Fibroblast of skin of left quadriceps (primary cell): Measurements from ENCODE around the gene TIMM22.
"Not testable (repeated sequence)": the region's sequence is repeated elsewhere in the genome, so short reads cannot be mapped to it uniquely, and the experiment has no call there.

ENCODE experiments used
- DNase-seq, 2 experiments: peaks; one replicate each; pipeline ENCODE4 v3.0.0-alpha.2; 2013; ENCODE audit warnings: low read depth in 2 of 2

The TIMM22 gene

DNA sequence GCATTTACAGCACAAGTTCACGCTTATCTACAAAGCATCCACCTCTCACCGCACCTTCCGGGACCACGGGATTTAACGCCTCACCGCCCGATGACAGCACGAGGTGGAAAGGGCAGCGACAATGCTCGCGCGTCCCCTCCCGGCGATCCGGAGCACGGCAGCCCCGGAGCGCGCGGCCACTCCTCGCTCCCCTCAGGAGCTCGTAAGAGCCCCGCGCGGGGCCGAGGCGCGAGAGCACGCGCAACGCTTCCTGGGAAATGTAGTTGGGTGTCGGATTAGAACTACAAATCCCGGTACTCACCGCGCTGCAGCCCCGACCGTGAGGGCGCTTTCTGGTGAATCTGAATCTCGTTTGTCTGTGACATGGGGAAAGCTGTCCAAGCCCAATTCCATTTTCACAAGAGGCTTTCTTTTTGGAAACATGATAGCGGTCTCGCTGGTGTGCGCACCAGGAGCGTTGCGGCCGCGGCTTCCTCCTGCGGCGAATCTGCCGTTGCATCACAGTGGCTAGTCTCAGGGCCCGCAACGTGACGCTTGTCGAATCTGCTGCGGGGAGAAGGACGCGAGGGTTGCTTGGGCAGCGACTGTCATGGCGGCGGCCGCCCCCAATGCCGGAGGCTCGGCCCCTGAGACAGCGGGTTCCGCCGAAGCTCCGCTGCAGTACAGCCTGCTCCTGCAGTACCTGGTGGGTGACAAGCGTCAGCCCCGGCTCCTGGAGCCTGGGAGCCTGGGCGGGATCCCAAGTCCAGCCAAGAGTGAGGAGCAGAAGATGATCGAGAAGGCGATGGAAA lies at the start of gene TIMM22:
TIMM22 (plus strand) TSS at position 576 of the 791 bp plus-strand sequence; CDS start at position 590, 14 bp downstream.
- DNase-seq = peak; percentile 96 to 97

DNA sequence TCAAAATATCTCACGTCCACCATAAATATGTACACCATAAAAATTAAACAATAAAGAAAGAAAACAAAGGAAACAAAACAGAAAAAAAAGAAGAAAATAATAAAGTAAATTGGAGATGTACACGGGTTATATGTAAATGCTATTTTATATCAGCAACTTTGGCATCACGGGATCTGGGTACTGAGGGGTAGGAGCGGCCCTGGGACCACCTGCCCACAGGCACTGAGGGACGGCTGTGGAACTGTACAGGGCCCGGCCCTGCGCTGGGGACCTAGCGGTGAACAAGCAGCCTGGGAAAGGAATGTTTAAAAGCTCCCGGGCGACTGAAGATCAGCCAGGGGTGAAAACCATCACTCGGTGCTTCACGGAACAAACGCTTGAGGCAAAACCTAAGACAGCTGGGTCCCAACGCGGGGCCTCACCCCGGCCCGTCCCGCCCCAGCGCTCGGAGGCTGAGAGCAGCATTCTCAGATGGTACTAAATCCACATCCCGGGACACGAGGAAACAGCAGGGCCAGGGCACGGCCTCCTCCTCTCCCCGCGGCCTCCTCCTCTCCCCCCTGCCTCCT lies 48.6 kb upstream of the TIMM22 start:
- DNase-seq = no peak

DNA sequence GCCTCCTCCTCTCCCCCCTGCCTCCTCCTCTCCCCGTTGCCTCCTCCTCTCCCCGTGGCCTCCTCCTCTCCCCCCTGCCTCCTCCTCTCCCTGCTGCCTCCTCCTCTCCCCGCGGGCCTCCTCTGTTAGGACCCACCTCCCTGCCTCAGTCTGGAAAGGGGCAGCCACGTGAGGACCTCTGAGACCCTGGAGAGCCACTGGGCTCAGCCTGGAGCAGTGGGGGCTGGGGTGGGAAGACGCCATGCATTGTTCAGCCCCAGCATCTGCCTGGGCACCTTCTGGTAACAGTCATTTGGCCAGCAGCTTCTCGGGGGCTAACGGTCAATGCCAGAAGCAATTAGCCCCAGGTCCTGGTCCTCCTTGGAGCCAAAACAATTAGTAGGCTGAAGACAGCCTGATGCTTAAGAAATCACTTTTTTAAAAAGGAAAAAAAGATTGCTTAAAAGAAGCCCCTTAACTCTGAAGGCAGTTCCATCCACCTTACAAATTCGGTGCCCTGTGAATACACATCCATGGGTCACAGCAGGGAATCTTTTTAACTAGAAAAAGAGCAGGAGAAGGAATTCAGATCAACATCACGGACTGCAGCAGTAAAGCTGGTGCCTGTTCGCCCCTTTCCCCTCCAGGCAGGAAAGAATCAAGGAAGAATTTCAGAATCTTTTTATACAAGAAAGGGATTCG lies 47.2 kb upstream of the TIMM22 start:
- DNase-seq = no peak

DNA sequence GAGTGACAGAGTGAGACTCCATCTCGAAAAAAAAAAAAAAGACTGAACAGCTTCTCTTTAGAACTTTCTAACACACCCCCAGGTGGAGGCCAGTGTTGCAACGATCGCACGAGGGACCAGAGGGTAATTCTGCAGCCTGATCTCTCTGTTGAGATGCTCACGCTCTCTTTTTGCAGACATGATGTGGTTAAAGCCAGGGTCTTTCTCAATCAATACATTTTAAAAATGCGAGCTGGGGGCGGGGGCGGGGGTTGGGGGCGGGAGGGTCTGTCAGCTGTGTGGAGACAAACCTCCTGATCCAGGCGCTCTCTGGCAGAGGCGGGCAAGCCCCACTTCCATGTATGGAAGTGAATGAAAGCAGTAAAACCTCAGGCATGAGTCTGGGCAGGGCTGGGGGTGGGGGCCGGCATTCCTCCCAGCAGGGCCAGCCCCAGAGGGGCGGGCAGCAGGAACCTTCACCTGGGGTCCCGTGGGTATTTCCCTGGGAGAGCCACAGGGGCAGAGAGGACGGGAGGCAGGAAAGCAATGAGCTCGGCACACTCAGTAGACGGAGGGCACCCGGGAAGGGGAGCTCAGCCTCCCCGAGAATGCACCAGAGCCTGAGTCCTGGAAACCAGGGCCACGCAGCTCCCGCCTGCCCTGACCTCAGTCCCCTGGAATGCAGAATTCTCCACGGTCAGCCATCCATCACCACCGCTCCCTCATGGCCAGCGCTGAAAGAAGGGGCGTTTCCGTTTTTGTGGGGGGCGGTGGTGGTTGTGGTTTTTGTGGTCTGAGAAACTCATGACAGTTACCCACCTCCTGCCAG lies 45.4 kb upstream of the TIMM22 start:
- DNase-seq = peak; percentile 86 to 87

DNA sequence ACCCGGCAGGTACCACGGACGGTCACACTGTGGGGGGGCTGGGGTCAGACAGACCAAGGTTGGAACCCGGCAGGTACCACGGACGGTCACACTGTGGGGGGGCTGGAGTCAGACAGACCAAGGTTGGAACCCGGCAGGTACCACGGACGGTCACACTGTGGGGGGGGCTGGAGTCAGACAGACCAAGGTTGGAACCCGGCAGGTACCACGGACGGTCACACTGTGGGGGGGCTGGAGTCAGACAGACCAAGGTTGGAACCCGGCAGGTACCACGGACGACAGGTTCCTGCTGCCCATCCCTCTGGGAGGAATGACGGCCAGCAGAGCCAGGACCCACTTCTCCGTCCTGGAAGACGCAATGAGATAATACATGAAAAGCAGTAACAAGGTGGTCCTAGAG lies 44.3 kb upstream of the TIMM22 start:
- not testable (repeated sequence) for DNase-seq

DNA sequence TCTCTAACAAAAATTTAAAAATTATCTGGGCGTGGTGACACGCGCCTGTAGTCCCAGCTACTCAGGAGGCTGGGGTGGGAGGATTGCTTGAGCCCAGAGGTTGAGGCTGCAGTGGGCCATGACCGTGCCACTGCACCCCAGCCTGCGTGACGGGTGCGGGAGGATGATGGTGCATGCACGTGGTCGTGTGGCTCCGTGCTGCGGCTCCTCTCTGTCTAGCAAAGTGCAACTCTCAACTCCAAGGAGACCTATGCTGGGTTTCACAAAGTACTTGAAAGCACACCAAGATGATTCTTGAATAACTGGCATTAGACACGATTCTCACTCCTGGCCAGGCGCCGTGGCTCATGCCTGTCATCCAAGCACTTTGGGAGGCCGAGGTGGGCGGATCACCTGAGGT lies 43.2 kb upstream of the TIMM22 start:
- no peak for DNase-seq

DNA sequence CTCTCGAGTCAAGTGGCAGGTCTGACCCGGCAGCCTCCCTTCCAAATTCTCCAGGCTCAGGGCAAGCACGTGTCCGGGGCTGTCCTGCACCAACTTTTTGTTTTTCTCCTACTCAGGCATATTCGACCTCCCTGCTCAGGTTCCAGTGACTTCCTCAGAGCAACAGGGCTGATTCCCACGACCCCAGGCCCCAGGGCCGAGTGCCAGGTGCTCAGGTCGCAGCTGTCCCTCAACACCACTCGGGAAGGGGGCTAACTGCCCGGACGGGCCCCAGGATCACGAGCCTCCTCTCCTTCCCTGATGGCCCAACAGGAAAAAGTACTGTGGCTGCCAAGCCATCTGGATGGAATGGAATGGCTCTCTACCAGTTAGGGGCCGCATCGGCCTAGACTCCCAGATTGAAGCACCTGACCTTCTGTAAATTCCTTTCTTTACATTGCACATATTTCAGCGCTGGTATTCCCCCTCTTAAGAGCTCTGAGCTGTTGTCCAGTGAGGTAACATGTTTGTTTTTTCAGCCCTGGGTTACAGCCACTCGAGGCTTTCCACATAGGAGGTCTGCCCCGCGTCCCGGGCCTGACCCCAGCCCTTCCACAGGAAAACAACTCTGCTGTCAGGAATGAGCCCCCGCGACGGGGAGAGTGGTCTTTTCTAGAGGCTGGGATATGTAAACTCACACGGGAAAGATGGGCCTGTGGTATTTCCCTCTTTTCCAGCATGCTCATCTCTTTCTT lies 42.3 kb upstream of the TIMM22 start:
- no peak for DNase-seq

DNA sequence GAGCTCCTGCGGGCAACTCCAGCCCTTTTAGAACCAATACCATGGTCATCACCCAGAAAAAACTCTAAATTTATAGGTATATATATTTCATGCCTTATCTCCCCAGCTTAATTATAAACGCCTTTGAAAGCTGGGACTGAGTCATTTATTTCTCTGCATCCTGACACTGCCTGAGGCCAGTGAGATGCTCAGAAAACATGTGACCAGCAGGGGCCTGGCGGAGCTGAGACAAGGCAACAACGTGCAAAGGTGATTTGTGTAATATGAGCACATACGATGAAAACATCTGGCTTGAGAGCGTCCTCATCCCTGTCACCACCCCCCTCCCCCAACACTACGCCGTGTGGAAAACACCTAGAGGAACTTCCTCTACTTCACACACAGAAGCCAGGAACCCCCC lies 40.0 kb upstream of the TIMM22 start:
- no peak for DNase-seq

DNA sequence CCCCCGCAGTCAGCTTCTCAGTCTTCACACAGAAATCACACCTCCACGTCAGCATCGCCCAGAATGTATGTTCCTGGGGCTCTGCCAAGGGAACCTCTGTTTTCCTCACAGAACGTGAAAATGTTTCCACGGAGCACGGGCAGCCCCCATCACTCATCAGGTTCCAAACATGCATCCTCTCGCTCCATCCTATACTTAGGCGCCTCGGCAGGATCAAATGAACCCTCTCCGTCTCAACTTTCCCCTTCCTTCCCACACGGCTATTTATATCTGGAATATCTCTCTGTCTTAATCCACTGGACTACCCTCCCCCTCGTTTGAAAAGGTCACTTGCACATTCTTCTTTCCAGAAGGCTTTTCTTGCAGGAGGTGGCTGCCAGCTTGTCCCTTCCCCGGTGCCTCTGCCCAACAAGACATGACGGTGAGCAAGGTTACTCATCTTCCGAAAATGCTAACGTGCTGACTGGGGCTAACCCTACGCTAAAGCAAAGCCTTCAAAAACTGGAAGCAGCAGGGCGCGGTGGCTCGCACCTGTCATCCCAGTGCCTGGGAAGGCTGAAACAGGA lies 39.0 kb upstream of the TIMM22 start:
- no peak for DNase-seq

DNA sequence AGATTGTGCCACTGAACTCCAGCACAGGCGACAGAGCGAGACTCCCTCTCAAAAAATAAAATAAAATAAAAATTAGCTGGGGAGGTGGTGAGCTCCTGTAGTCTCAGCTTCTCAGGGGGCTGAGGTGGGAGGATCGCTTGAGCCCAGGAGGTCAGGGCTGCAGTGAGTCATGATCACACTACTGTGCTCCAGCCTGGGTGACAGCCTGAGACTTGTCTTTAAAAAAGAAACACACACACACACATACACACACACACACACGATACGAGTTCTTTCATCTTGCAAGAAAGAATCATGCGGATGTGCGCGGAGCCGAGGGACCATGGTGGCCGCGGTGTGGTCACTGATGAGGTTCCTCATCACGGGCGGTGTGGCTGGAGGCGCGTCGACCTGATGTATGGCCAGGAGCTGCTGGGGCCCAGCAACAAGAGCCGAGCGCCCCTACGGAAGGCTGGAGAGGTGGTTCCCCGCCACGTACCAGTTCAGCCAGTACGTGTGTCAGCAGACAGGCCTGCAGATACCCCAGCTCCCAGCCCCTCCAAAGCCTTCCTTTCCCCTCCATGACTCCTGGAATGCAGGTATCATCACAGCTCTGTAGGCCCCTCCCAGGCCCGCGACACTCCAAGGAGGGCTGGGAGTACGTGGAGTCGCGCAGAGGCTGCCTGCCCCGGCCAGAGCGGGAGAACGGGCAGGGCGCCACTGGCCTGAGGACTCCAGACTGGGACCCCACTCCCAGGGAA lies 38.0 kb upstream of the TIMM22 start:
- DNase-seq = no peak

DNA sequence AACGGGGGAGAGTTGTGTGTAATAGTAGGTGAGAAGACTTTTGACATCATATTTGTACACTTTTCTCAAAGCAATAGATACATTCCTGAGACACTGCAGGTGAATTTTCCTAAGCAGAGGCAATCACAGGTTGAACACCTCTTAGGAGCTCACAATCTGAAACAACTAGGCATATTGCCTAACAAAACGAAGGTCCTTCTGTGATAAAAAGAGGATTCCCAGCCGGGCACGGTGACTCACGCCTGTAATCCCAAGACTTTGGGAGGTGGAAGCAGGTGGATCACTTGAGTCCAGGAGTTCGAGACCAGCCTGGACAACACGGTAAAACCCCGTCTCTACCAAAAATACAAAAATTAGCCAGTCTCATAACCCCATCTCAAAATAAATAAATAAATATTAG lies 34.8 kb upstream of the TIMM22 start:
- no peak for DNase-seq

DNA sequence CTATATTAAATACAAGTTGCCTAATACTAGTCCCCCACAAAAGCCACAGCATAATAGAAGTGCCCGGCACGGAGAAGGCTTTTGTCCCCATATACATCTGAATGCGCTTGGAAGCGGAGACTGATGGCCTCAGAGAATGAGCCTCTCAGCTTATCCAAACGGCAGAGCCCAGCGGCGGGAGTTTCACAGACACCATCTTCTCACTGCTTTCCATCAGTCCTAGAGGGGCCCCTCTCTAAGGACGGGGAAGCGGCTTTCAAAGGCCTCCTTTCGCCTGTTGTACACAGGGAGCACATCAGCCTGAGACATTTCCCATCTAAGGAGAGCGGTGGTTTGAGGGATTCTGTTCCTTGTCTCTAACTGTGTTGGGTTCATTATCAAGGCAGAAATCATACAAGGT lies 34.3 kb upstream of the TIMM22 start:
- DNase-seq = no peak

DNA sequence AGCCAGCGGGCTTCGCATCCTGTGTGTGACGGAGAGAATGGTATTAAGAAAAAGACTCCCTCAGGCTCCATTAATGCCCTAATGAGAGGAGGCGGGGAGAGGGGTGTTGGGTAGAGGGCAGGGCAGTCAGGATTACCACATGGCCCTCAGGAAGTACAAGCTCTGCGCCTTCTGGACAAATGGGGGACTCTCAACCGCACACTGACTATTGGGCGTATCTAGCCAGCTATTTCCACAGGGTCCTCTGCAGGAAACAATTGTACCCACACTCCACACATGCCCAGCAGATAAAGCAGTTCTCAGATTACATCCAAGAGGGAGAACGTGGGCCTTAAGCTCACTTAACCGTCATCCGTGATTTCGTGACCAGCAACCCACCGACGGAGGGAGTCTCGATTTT lies 32.1 kb upstream of the TIMM22 start:
- DNase-seq = no peak

DNA sequence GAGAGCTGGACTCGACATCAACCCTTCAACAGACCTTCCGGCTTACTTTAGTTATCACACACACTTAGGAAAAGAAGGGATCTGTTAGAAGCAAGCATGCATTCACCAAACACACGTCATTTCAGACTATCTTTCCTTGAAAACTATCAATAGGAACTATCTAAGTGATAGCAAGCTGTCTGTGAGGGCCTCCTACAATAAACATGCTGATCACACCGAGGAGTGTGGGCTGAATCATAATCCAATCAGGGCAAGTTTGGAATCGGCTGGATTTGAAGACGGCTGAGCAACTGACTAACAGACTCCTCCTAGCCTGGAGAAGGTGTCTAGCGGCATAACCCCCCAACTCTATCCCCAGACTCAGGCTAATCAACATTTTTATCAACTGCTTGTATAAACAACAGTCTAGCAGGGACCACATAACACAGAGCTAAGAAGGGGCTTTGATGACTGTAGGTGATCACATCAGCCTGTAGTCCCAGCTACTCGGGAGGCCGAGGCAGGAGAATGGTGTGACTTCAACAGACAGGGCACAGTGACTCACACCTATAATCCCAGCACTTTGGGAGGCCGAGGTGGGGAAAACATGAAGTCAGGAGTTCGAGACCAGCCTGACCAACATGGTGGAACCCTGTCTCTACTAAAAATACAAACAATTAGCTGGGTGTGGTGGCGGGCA lies 31.5 kb upstream of the TIMM22 start:
- no peak for DNase-seq

DNA sequence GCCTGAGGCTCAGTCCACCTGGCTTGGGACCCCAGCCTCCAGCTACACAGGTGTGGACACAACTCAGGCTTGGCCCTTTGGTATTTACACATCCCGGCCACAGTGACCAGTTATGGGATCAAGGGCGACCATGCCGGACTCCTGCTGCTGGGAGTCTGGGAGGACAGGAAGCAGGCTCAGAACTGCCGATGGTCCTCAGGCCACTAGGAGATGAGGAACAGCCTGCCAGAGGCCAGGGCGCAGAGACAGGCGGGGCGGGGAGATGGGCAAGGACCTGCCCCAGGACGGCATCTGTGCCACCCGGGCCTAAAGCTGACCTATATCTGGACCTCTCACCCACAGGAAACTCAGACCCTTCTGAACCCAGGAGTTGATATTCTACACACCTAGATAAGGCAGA lies 29.8 kb upstream of the TIMM22 start:
- DNase-seq = no peak

DNA sequence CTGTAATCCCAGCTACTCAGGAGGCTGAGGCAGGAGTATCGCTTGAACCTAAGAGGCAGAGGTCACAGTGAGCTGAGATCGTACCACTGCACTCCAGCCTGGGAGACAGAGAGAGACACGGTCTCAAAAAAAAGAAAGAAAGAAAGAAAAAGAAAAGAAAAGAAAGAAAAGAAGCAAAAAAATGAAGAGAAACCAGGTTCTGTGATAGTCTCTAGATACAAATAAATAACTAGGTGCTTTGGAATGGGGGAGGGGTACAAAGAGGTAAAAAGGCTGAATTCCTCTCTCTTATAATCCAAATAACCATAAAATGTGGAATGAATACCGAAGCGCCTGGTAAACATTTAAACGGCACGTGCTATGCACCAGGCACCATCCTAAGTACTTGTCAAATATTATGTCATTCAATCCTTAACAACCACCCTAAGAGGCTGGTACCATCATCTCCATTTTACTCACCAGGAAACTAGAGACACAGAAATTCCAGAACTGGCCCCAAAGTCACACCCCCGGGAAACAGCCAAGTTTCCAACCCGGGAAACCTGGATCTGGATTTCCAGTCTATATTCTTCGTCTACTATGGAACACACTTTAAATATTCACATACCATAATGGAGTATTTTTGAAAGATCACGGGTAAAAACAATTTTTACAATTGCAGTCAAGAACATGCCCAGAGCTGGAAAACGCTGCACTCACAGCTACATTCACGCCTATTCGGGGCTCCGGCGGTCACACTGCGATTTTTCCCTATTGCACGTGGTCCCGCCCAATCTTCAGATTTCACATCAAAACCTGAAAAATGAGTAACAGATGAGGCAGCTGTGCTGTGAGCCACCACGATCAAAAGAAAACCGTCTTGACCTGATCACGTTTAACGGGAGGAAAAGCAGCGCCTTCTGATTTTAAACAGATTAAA lies 27.9 kb upstream of the TIMM22 start:
- no peak for DNase-seq

DNA sequence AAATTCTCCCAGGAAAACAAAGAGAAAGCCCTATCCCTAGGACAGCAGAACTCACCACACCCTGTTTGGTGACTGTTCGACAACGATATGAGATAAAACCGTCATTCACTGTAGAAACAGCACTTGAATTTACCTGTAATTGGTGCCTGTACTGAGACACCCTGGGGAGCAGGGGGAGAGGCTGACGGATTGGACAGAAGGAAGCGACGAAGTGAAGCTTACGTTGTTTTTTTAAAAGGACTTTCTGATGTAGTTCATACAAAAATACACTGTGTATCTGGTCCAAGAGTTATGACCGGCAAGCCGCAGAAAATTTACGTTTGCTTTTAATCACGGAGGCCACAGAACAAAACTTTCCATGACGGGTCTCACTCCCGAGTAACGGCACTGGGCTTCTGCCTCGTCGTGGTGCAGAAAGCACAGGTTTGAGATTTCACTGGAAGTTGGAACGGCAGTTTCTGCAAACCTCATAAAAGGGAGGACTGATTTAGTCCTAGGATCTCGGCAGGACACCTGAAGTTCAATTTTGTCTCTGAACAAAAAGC lies 27.0 kb upstream of the TIMM22 start:
- DNase-seq = no peak

DNA sequence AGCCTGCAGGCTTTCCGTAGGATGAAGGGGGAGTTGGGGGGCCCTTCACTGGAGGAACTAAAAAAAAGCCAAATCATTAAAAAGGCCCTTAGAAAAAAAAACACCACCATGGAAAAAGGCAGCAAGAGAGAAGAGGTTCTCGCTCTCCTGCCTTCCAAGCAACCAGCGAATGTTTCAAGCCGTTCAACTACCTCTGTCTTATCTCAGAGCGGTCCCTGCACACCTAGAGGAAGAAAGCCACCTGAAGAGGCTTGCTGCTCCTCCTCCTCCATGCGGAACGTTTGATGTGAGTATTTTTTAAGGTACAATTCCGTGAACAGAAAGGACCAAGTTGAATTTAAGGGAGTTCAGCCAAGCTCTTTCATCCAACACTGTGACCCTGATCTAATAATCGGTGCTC lies 26.6 kb upstream of the TIMM22 start:
- no peak for DNase-seq

DNA sequence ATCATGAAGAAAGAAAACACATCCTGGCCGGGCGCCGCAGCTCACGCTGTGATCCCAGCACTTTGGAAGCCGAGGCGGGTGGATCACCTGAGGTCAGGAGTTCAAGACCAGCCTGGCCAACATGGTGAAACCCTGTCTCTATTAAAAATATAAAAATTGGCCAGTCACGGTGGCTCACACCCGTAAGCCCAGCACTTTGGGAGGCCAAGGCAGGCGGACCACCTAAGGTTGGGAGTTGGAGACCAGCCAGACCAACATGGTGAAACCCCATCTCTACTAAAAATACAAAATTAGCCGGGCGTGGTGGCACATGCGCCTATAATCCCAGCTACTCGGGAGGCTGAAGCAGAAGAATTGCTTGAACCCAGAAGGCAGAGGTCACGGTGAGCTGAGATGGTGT lies 25.1 kb upstream of the TIMM22 start:
- DNase-seq = not testable (repeated sequence)
